Stimulated activated CD8-positive, alpha-beta memory T cell treated with anti-CD3 and anti-CD28 coated beads, Interleukin-4, amount 100 ng/mL, for 24 hours (primary cell): ENCODE results near the gene NIN.
A peak's percentile ranks its signal among the peaks of the same experiment; 100 is the strongest.

Experiments used
- DNase-seq: peaks from one replicate; pipeline ENCODE4 v3.0.0-alpha.2; 2020; ENCODE audit warnings: low read depth

The NIN gene

DNA sequence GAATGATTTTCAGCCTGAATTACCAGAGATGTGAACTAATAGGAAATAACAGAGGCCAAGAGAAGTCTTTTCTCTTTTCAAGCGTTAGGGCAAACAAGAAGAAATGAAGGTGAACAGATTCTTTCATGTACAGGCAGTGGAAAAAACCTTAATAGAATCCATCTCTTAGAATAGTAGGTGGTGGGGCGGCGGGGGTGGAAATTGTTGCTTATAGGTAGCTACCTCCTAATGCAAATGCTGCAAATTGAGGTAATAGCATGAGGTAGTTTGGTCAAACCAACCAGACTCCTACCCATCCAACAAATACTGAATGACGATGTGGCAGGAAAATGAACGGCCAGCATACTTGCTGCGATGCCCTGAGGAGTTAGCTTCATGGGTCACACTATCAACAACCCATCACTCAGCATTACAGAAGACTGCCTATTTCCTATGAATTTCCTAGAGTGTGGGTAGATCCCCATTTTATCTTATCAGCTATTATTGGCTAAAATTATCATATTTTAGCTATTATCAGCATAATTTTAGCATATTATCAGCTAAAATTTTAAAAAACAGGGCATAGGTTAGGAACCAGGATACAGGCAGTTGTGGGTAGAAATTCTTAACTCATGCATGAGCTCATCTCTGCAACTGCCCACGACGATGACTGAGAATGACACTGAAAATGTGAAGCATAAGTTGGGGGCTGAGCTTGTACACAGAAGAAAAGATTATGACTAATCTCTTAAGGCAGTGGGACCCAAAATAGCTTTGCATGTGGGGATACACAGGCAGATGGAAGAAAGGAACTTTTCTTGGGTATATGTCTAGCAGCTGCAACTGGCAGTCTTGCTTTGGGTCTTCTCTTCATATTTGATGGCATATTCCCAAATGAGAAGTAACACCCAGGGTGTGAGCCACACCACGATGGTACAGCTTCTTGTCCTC lies 68.7 kb downstream of the NIN start:
- DNase-seq = peak; percentile 24

DNA sequence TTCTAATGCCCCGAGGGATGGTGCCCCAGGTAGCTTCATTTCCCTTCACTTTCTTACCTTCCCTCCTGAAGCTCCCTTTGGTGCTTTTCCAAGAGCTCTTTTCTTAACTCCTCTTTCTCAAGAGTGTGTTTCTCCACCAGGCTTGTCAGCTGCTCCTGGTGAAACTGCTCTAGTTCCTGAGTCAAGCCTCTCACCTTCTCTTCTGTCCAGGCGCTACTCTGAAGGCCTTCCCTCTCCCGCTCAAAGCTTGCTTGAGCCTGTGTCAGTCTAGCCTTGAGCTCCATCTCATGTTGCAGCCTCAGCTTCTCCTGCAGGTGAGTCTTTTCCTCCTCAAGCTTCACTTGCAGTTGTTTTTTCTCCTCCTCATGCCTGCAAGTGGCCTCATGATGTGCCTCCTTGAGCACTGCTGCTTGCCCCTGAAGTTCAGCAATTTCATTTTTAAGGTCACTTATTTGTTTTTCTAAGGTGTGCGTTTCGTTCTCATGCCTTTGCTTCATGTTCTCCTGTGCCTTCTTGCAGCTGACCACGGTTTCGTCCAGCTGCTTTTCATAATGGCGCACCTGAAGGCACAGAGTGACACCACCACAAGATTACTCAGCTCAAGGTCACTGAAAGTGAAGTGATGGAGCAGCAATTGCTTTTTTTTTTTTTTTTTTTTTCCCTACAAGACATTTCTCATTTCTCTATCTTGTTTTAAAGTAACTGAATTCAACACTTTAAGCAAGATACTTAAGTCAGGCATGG lies 71.0 kb downstream of the NIN start:
- DNase-seq = no peak

DNA sequence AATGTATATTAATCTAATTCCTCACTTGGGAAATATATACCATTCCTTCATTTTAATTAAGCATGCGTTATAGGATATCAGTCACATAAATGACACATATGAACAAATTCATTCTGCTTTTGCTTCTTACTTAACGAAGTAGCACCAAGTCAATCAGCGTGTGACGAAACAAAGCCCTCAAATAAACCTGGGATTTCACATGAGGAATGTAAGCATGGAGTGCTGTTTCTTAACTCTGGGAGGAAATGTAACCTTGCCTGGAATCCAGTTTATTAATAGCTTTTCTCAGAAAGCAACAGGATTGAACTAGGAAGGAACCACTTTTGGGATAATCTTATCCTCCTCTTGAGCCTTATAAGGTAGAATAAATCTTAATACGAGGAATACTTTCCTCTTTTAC lies 72.0 kb downstream of the NIN start:
- DNase-seq = no peak

DNA sequence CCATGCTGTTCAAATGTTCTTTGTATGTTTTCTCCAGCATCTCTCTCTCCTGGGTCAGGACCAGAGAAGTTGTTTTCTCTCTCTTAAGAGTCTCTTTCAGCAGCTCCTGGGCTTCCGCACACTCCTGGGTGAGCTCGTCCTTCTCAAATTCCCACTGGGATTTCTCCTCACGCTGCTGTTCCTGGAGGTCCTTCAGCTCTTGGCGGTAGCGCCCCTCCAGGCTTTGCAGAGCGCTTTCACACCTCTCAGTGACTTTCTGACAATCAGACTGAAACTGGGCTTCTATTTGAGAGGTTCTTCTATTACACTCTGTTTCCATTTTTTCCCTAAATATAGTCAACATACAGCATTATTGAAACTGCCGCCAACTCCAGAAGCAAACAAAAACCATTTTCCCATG lies 72.7 kb downstream of the NIN start:
- no peak for DNase-seq

DNA sequence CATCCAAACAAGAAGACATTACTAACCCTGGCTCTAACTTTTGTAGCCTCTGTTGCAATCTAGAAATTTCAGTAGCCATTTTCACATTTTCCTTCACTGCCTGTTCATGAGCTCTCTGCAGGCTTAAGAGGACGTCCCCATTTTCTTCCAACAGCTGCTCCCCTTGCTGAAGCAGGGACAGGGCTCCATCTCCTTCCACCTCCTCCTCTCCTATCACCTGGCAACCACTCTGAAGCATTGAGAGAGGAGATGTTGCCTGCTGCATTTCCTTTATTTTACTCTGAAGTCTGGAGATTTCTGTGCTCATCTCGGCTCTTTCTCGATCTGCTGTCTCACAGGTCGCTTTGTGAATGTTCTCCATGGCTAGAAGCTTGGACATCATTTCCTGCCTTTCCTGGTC lies 73.3 kb downstream of the NIN start:
- no peak for DNase-seq

DNA sequence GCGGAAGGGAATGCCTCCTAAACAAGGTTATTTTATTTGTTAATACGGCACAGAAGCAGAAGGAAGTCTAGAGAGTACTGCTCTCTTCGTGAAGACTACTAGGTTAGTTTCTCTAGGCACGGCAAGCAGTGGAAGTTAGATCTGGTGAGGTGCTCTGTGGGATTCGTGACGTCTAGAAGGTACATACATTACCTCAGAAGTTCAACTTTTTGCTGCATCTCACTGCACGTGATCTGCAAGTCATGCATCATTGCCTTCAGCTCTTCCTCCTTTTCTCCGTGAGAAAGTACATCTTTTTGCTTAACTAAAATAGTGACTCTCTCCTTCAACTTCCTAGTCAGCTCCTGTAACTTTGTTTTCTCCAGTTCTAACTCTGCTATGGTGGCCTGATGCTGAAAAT lies 74.7 kb downstream of the NIN start:
- DNase-seq = no peak

DNA sequence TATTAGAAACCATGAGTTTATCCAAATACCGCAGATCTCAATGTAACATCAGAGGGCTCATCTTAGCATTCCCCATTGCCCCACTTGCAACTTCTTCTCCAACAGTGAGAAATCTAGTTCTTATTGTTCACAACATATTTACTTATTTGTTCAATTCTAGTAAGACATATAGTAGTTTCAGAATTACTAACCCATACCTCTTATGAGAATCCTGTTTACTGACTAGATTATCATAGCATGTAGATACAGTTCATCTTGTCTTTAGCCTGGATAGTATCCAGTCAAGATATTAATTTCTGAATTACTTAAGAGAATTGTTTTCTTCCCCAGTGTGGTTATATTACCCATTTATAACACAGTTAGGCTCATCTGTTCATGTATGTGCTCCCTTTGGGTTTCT lies 80.6 kb downstream of the NIN start:
- no peak for DNase-seq

DNA sequence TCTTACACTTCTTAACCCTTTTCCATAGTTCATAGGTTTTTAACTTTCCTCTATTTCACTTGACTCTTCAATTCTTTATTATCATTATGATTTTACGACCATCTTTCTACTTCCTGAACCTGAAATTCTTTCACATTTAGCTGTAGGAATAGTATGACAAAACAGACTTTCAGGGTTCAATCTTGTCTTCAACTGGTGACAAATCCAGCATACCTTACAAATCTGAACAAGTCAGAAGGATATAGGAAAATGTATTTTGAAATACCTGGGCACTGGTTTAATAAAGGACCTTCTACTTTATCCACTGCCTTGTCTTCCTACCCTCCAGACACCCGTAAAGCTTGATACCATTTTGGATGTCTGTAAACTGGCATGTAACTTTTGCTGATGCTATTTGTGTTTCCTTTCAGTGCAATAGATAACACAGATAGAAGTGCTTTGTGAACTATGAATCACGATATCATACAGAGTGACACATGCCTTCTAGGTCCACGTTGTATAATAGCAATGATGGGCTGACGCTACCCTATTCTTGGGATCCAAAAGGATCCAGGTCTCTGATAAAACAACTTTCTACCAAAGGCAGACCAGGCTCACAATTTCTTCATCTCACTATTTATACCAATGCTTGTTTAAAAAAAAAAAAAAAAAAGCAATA lies 85.4 kb downstream of the NIN start:
- no peak for DNase-seq

DNA sequence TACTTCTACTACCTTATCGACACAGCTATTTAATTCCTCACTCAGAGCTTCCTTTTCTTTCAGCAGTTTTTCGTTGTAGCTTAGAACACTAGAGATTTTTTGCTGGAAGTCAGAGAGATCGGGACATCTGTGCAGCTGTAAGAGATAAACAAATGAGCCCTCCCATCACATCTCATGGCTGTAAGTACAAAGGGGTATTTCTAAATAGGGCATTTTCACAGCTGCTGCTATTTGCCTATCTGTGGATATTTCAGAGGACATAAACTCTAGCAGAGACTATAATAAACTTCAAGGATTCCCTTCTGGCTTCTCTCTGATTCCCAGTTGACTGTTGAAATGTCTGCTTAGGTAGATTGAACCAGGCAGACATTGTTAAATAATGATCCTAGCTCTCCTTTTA lies 86.7 kb downstream of the NIN start:
- DNase-seq = no peak

DNA sequence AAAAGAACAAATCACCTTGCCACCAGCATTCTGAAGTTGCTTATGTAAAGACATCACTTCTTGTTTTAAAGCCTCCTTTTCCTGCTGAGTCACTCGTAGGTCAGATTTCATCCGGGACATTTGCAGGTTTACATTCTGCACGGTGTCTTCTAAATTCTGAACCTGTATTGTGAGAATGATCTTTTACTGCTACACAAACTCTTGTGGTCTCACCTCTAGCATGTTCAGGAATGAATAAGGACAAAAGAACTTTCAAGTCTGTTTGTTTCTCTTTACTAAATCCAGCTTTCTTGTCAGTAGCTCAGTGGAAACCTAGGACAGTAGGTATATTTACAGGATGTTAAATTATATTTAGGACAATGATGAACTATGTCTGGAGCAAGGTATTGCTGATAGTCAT lies 89.4 kb downstream of the NIN start:
- no peak for DNase-seq

DNA sequence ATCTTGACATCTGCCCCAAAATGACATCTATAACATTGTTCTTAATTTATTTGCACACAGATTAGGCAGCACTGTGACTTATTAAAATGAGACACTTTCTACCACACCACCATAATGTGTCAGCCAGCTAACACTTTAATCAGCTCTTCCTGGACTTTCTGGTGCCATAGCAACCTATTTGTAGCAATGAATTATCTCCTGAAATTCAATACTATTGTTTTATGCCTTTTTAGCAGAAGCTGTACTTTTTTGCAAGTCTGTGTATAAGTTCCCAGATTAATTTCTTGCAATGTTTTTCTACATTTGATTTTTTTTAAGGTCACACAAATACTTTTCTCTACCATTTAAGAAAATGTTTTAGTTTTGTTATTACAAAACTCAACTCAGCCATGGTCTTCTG lies 90.1 kb downstream of the NIN start:
- DNase-seq = no peak

DNA sequence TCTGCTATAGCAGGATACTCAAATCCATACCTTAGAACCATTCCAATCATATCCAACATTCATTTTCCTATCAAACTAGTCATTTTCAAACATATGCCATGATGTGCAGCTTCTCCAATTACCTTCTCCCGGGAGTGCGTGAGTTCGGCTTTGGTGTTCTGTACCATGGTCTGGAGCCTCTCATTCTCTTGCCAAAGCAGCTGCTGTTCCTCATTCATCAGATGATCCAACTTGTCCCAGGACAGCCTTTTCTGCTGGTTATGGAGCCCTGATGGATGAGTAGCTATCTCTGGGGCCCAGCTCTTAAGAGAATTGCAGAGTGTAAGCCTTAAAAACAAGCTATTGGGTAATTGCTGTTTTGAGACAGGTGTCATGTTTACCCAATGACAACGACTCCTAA lies 91.8 kb downstream of the NIN start:
- no peak for DNase-seq

DNA sequence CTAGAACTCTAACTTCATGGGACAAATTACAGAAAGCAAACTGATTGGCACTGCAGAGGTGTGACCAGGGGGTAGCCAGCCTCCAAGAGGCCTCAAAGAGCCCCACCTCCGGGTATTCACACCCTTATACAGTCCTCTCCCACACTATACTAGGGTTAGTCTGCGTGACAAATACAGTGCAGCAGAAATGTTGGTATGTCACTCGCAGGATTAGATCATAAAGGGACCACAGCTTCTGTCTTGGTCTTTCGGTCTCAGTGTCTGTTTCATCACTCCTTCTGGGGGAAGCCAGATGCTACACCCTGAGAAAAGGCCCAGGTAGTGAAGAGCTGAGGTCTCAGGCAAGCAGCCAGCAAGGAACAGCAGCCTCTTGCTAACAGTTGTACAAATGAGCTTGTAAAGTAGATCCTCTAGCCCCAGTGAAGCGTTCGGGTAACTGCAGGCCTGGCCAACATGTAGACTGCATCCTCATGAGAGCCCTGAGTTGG lies 94.0 kb downstream of the NIN start:
- DNase-seq = peak; percentile 24

DNA sequence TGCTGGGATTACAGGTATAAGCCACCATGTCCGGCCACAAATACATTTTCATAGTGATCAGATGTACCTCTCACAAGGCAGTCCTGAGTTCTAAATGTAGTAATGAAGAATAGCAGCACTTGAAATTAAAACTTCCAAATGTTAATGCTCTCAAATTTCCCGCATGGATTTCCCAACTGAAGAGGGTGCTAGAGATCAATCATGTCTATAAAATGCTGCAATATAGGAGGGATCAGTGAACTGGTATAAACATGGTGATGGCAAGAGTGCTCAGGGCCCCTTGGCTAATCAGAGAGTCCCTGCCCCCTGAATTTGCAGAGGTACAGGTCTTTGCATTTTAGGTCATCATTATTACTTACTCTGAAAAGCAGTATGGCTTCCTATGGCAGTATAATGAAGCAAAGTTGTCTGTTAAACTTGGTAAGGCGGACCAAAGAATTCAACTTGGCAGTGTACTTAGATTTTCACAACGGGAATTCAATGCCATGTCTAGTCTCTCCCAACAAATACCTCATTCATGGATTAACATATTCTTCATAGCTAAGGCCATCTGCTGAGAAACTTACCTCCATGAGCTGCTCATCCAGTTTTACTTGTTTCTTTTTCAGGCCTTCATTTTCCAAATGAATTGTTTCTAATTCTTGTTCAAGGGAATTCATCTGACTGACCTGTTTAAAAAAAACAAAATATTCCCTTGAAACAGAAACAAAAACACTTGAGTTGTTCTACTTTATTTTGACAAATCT lies 95.8 kb downstream of the NIN start:
- DNase-seq = no peak

DNA sequence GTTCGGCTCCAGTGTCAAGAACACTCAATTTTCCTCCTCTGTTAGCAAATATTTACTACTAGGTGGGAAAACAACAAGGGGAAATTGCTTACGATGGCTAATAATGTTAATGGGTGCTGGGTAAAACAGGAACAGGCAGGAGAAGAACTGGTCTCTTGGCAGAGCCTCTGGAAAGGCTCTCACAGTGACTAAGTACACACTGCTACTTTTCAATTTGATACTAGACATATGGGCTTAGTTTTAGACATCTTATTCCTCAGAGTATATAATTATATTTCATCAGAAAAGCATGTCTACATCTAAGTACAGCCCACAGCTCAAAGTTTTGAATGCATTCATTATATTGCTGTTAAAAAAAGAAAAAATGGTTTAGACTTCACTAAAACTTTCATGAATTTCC lies 97.5 kb downstream of the NIN start:
- no peak for DNase-seq

DNA sequence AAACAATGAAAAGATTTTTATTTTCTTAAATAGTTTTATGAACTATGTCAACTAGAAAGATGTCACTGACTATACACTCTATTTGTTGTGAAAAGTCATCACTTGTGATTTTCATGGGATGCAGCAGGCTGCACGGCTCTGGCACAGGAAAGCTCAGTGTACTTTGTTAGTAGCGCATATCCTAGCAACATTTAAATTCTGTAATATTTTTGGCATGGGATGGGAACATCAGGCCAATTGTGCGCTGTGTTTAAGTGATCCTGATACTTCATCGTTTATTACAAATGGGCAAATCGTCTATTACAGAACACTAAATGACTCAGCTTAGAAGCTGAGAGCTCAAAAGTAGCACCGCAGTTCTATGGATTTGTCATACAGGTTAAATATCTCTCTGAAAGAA lies 102.1 kb downstream of the NIN start:
- no peak for DNase-seq

DNA sequence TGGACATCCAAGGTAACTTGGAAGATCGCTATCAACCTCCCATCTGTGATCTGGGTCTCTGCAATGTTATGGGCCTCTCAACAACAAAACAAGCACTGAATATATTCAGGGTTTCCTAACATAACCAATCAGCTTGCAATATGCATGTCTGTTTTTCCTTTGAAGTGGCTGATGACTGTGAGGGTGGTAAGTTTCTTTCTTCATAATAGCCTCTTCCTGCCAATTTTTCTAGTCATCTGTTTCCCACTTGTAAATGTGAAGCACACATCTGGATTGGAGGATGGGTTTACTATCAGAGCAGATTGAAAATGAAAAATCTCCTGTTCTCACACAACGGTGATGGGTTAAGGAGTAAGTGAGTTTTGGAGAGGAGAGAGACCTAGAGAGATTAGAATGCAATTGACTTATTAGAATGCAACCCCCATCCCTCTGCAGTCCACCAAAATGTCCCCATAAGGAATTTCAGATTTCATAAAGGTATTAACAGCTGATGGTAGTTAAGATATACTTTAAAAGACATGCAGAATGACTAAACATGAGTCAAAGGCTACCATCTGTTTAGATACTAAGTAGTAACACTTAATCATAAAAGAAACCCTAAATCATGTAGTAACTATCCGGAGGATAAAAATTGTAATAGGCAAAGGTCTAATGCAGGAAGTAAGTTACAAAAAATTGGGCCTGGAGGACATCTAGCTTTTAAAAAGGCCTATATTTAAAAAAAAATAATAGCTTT lies 104.4 kb downstream of the NIN start:
- no peak for DNase-seq

DNA sequence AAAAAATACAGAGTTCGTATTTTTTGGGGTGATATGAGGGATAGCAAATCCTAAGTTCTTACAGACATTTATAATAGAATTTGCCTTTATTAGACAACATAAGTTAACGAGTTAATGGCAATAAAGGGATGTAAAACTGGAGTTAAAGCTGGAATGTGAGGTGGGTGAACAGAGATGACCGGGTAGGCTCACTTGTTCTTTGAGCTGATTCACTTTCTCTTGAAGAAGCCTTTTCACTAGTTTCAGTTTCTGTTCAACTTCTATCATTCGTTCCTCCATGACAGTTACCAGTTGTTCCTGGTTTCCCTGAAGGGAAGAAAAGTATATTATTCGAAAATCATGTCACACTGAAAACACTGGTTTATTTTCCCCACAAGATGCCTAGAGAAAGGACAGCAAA lies 105.2 kb downstream of the NIN start:
- no peak for DNase-seq

DNA sequence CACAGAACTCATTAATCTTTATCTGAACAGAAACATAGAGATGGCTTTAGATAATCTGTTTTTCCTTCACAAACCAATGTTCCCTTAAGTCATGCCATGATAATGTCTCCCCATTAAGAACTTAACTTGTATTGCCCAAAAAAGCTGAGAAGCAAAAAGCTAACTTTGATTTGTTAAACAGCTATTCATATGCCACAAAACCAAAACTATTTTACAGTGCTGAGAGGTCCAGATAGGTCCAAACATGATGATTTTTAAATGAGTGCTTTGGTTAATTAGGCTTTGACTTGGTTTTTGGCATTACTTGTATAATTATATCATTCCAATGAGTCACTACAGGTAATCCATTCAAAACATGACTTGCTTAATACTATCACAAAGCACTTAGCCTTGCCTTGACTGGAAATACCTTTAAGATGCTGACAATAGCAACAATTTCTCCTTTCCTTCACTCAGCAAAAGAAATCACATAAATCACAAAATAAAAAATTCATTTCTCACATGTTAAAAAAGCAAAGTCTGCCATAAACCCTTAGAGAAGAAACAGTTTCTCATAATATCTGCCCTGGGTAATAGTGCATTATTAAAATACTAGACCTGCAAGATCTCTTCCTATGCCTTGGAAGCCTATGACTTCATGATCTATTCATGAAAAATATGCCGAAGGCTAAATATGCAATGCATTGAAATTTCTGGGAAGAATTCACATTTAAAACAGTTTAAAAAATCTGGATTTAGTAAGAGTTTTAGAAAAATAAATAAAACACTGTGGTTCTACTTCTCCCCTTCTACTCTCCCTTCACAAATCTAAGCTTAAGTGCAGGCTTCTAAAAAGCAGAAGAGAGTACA lies 110.8 kb downstream of the NIN start:
- DNase-seq = no peak

DNA sequence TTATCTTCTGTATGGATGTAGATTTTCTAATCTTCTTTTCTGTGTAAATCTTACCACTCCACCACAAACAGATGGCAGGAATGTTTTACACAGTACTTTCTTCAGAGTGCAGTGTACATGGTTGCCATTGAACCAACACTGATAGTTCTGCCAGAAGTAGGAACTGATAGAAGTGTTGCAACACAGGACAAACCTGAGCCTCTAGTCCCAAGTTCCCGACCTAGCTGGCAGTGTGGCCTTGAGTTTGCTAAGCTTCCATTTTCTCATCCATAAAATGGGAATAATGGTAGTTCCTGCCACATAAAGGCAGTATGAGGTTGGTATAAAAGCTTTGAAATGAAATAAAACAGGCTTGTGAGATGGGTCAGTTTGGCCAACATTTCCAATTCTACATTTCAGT lies 112.0 kb downstream of the NIN start:
- DNase-seq = no peak
